ENCODE measurements around the gene CUX1.
"Not testable (repeated sequence)": the region's sequence is repeated elsewhere in the genome, so short reads cannot be mapped to it uniquely, and the experiment has no call there.

CUX1 gene

GRCh38 chr7:102286237-102287110 is 469.0 kb downstream of the CUX1 start, which contains the start of gene SH2B2:
Gene SH2B2, plus strand, starts transcription at chr7:102286868. Its CDS starts 13,683 bp downstream, at chr7:102300551.
- DNase-seq (ENCODE audit: low read depth in 2 of 2) = no peak

- DNase-seq (ENCODE audit: low read depth in 2 of 2) = no peak
These were observed 469.9 kb downstream of the CUX1 start for GRCh38 chr7:102287111-102287980.

- no peak for DNase-seq (ENCODE audit: low read depth in 2 of 2)
These were observed 470.5 kb downstream of the CUX1 start for GRCh38 chr7:102287981-102288278.

- no peak for DNase-seq (ENCODE audit: low read depth in 2 of 2)
These were observed 471.0 kb downstream of the CUX1 start for GRCh38 chr7:102288285-102288930.

DNA sequence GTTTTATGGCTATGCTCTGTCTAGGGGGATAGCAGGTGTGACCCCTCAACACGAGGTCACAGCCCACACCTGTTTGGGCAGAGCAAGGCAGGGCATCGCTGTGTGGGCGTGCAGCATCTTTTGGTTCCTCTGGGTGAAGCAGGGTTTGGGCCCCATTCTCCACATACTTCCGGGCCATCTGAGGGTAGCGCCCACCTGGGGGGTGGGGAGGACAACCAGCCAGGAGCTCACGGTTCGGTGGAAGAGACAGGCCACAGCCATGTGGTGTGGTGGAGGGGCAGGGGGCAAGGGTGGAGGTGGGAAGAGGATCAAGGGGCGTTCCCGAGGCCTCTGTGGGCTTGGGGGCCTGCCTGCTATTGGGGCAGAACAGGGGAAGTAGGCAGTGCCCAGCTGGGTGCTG is 471.6 kb downstream of the CUX1 start:
- no peak for DNase-seq (ENCODE audit: low read depth in 2 of 2)

- peak in 1 of 2 experiments; percentile 25 for DNase-seq (ENCODE audit: low read depth in 2 of 2)
These were observed 473.9 kb downstream of the CUX1 start for GRCh38 chr7:102291056-102291915.

GRCh38 chr7:102291916-102292267 is 474.5 kb downstream of the CUX1 start:
- no peak for DNase-seq (ENCODE audit: low read depth in 2 of 2)

GRCh38 chr7:102292813-102293798 is 475.7 kb downstream of the CUX1 start:
- DNase-seq (ENCODE audit: low read depth in 2 of 2) = no peak

DNA sequence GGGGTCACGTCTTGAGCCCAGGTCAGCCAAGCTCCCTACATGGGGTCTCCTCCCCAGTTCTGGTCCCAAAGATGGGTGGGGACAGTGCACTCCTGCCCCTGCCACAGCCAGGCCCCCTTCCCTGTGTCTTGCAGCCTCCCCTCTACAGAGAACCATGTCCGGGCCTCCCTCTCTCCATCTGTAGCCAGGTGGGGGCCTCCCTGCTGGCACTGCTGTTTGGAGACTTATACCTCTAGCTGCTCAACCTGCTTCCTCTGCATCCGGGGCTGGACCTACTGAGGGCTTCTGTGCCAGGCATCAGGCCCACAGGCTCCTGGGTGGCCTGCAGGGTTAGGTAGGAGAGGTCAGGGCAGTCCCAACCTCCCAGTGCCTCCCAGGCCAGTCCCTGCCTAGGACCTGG is 477.2 kb downstream of the CUX1 start:
- no peak for DNase-seq (ENCODE audit: low read depth in 2 of 2)

DNA sequence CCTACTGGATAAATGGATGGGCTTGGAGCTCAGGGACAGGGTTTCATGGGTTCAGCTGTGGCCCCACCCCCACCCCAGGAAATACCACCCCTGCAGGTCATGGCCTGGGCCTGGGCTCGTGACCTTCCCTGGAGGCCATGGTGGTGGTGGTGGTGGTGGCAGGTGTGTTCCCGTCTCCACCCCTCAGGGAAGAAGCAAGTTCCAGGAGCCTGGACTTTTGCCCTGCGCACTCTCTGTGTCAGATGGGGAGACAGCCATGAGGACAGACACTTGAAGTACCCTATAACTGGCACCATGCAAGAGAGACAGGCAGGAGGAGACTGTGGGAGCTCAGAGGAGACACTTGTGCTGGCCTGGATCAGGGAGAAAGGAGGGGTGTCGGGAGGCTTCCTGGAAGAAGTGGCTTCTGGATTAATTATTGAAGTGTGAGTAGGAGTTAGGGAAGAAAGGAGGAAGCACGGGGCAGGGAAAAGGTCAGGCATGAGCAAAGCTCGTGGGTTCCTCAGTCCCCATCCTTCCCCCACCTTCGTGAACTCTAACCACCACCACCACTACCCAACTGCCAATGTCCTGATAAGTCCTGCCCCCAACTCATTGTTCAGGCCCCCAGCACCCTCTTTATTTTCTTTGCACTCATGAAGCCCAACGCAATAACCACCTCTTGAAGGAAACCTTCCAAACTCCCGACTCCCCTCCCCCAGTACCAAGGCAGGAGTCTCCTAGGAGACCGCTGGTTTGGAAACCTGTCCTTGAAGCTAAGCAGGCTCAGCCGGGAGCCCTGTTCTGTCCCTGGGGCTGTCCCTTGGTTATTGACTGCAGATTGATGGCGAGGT is 478.1 kb downstream of the CUX1 start:
- DNase-seq (ENCODE audit: low read depth in 2 of 2) = no peak

- DNase-seq (ENCODE audit: low read depth in 2 of 2) = no peak
These were observed 478.7 kb downstream of the CUX1 start for GRCh38 chr7:102296179-102296438.

DNA sequence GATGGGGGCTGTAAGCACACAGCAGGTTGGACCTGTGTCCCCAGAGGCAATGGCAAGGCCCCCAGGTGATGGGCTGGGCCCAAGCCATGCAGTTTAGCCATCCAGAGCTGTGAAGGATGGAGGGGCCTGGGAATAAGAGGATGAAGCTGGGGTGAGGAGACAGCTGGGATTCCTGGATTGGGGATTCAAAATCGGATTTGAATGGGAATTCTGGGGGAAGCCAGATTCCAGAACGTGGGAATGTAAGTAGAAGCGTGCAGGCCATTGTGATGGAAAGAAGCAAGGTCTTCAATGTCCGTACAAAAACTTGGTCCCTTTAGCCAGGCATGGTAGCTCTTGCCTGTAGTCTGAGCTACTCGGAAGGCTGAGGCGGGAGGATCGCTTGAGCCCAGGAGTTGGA is 479.1 kb downstream of the CUX1 start:
- DNase-seq (ENCODE audit: low read depth in 2 of 2) = no peak

GRCh38 chr7:102297487-102298218 is 480.2 kb downstream of the CUX1 start:
- no peak for DNase-seq (ENCODE audit: low read depth in 2 of 2)

DNA sequence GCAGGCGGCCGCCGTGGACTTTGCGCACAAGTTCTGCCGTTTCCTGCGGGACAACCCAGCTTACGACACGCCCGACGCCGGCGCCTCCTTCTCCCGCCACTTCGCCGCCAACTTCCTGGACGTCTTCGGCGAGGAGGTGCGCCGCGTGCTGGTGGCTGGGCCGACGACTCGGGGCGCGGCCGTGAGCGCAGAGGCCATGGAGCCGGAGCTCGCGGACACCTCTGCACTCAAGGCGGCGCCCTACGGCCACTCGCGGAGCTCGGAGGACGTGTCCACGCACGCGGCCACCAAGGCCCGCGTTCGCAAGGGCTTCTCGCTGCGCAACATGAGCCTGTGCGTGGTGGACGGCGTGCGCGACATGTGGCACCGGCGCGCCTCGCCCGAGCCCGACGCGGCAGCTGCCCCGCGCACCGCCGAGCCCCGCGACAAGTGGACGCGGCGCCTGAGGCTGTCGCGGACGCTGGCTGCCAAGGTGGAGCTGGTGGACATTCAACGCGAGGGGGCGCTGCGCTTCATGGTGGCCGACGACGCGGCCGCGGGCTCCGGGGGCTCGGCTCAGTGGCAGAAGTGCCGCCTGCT is 483.3 kb downstream of the CUX1 start:
- DNase-seq (ENCODE audit: low read depth in 2 of 2) = no peak

DNA sequence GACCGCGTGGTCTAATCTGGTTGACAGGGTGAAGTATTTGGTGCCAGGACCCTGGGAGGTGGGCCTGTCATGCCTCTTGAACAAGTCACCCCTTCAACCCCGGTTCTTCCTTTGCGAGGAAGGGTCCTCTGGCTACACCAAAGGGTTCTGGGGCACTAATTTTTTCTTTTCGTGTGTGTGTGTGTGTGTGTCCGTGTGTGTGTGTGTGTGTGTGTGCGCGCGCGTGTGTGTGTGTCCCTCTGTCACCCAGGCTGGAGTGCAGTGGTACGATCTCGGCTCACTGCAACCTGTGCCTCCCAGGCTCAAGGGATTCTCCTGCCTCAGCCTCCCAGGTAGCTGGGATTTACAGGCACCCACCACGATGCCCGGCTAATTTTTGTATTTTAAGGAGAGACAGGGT is 483.9 kb downstream of the CUX1 start:
- DNase-seq (ENCODE audit: low read depth in 2 of 2) = not testable (repeated sequence)

DNA sequence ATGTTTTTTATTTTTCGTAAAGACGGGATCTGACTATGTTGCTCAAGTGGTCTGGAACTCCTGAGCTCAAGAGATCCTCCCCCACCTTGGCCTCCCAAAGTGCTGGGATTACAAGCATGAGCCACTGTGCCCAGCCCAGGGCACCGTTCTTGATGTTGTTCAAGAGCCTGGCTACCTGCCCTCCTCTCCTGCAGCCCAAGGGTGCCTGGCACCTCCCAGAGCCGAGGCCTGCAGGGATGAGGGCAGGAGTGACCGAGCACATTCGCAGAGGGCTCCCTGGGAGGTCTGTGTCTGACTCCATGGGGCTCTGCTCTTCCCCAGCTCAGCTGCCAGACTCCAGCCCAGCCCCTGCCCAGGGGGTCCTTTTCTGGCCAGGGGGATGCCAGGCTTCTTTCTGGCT is 484.6 kb downstream of the CUX1 start:
- DNase-seq (ENCODE audit: low read depth in 2 of 2) = no peak

GRCh38 chr7:102303669-102304422 is 486.4 kb downstream of the CUX1 start:
- DNase-seq (ENCODE audit: low read depth in 2 of 2) = no peak

DNA sequence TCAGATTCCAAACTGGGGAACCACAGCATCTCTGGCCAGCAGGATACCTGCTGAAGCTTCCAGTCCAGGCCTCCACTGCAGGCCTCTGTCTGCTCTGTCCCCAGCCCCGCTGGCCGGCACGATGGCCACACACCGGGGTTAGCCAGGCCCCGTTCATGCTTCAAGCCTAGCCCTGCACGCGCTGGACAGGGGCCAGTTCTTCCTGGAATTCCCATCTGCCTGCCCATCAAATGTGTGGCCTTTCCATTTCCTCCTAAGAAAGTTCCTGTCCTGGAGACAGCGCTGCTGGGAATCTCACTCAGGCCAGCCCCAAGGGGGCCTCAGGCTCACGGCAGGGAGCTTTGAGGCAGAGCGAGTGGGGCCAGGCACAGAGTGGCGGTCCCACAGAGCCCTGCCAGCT is 487.2 kb downstream of the CUX1 start:
- DNase-seq (ENCODE audit: low read depth in 2 of 2) = no peak

Data from stimulated activated CD4-positive, alpha-beta T cell treated with anti-CD3 and anti-CD28 coated beads, Interleukin-12 subunit alpha, Interleukin-12 subunit beta, amount 100 ng/mL, for 24 hours (primary cell).